Measurements from ENCODE around the gene NDUFB2.
"Not testable (repeated sequence)": the region's sequence is repeated elsewhere in the genome, so short reads cannot be mapped to it uniquely, and the experiment has no call there.

NDUFB2 gene

GRCh38 chr7:140696680-140697446 lies at the start of gene NDUFB2:
NDUFB2 (plus strand) TSS chr7:140696708; CDS start chr7:140696745, 37 bp downstream.
- peak; percentile 61 to 97 (median 73) for DNase-seq

- DNase-seq: peak; percentile 54 to 67 (median 64)
Observed at GRCh38 chr7:140646931-140647647, 49.4 kb upstream of the NDUFB2 start.

GRCh38 chr7:140649556-140650205 lies 46.8 kb upstream of the NDUFB2 start:
- DNase-seq: peak; percentile 70 to 82 (median 76)

- DNase-seq: no peak
Observed at GRCh38 chr7:140650367-140650766, 46.1 kb upstream of the NDUFB2 start.

GRCh38 chr7:140653319-140654108 lies 43.0 kb upstream of the NDUFB2 start:
- peak; percentile 80 to 82 (median 81) for DNase-seq

- no peak for DNase-seq
Observed at GRCh38 chr7:140654109-140654387, 42.5 kb upstream of the NDUFB2 start.

GRCh38 chr7:140654661-140655060 lies 41.8 kb upstream of the NDUFB2 start:
- no peak for DNase-seq

GRCh38 chr7:140655511-140656408 lies 40.7 kb upstream of the NDUFB2 start:
- DNase-seq: peak; percentile 33 to 62 (median 43)

- DNase-seq: peak; percentile 89 to 93 (median 91)
Observed at GRCh38 chr7:140656548-140657515, 39.7 kb upstream of the NDUFB2 start.

- no peak for DNase-seq
Observed at GRCh38 chr7:140657891-140658290, 38.6 kb upstream of the NDUFB2 start.

- no peak for DNase-seq
Observed at GRCh38 chr7:140659856-140660255, 36.7 kb upstream of the NDUFB2 start.

GRCh38 chr7:140661124-140661523 lies 35.4 kb upstream of the NDUFB2 start:
- no peak for DNase-seq

GRCh38 chr7:140662938-140663337 lies 33.6 kb upstream of the NDUFB2 start:
- not testable (repeated sequence) for DNase-seq

GRCh38 chr7:140667476-140667875 lies 29.0 kb upstream of the NDUFB2 start:
- no peak for DNase-seq

GRCh38 chr7:140668641-140669040 lies 27.9 kb upstream of the NDUFB2 start:
- DNase-seq: no peak

- no peak for DNase-seq
Observed at GRCh38 chr7:140669352-140669751, 27.2 kb upstream of the NDUFB2 start.

GRCh38 chr7:140669862-140670261 lies 26.6 kb upstream of the NDUFB2 start:
- not testable (repeated sequence) for DNase-seq

GRCh38 chr7:140670343-140670935 lies 26.1 kb upstream of the NDUFB2 start:
- DNase-seq: no peak

GRCh38 chr7:140671966-140672365 lies 24.5 kb upstream of the NDUFB2 start:
- peak; percentile 55 to 70 (median 62) for DNase-seq

GRCh38 chr7:140672382-140673062 lies 24.0 kb upstream of the NDUFB2 start, which contains the start of gene ADCK2:
ADCK2 (plus strand) TSS chr7:140672945; CDS start chr7:140673331, 386 bp downstream.
- peak; percentile 34 to 77 (median 59) for DNase-seq
